GM13976 (cell line): Measurements from ENCODE around the gene STN1.

Source experiments
- DNase-seq: peaks from one replicate; pipeline ENCODE4 v3.0.0; 2012; ENCODE audit warnings: low spot score
- CTCF ChIP-seq: IDR thresholded peaks from 2 replicates; pipeline ENCODE4 v1.5.1; 2012; ENCODE audit warnings: borderline replicate concordance, mild to moderate bottlenecking; ENCODE audit not compliant: insufficient read depth; ENCODE audit errors: extremely low read depth, missing control alignments, control extremely low read depth
- in situ Hi-C: fragments of 300-500 bp; cut with MboI; formaldehyde crosslinking; loops from one replicate; pipeline ENCODE4 v1.12.0; 2022; ENCODE audit warnings: low sequenced_read_pairs, mixed read lengths, inconsistent platforms; ENCODE audit not compliant: unreplicated experiment

Gene STN1

GRCh38 chr10:103861505-103861904, 56.5 kb downstream of the STN1 start:
- DNase-seq = no peak
- no peak for TF ChIP-seq CTCF
- in situ Hi-C loops = loop anchor here (10.0 kb wide), 1 partner anchor 147 kb away; no protein-coding TSS in a partner anchor

- in situ Hi-C loops = loop anchor here (10.0 kb wide), 1 partner anchor 145 kb away; no protein-coding TSS in a partner anchor
- peak; percentile 74 for TF ChIP-seq CTCF
- DNase-seq = peak; percentile 63
These were observed 58.6 kb downstream of the STN1 start for GRCh38 chr10:103859161-103860086.

GRCh38 chr10:103858360-103858759, 59.6 kb downstream of the STN1 start:
- TF ChIP-seq CTCF = no peak
- in situ Hi-C loops = no loop called here
- no peak for DNase-seq

GRCh38 chr10:103856797-103857170, 61.2 kb downstream of the STN1 start:
- in situ Hi-C loops = no loop called here

GRCh38 chr10:103855852-103856796, 61.9 kb downstream of the STN1 start:
- in situ Hi-C loops = no loop called here
- no peak for DNase-seq

More at GRCh38 chr10:103856797-103857170, 61.2 kb downstream of the STN1 start:
- no peak for TF ChIP-seq CTCF
- DNase-seq = no peak

More at GRCh38 chr10:103855852-103856796, 61.9 kb downstream of the STN1 start:
- TF ChIP-seq CTCF = no peak
